ENCODE data around the gene ZNF367. TPM values are rescaled to one million over a fixed set of nuclear protein-coding genes. Genes with fewer than 3 reads are reported as not detected.
"Not testable (repeated sequence)": the region's sequence is repeated elsewhere in the genome, so short reads cannot be mapped to it uniquely, and the experiment has no call there.

The ZNF367 gene
- total RNA-seq, 4 donors from 2014 or later: 0.26 to 21.2 (median 1.7) TPM

DNA sequence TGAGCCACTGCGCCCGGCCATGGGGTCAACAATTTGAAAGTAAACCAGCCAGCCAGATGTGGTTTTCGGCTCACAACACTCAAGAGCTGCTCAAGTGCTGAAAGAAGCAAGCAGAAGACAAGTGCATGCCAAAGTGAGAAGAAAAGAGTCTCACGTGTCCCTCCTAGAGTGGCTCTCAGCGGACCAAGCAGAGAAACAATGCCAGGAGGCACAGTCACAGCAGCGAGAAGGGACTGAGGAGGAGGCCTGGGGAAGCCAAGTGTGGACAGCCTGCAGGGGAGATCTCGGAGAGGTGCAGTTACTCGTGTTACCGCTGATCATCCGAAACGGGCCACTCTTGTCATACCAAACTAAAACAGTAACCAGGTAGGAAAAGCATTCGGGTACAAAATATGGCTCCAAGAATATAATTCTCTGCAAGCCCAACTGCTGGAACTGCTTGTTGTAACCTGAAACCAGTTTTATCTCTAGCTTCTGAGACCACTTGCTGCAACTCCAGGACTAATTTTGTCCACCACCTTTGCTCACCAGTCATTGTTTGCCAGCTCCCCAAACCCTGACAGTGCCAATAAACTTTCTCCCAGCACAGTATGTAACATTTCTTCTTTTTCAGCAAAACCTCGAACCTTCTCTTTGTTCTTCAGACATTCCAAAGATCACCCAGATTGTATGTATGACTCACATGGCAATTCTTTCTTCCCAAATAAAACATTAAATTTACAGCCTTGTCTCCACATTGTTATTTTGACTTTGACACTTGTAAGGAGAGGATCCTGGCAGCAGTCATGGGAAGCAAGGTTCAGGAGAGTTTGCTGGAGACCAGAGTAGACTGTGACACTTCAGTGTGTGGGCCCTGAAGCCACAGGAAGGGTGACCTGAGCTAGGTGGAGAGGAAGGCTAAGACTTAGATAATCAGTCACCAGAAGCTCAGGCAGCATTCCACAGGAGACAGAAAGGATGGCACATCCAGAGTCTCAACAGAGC lies 41.0 kb downstream of the ZNF367 start:
- intact Hi-C loops (cut with DNase I; ENCODE audit: low total_unique reads): no loop called here
- H3K9me3 ChIP-seq: no peaks in the 10 kb centered on the region
- no peaks in the 10 kb centered on the region for H3K36me3 ChIP-seq
- H3K4me3 ChIP-seq: no peak overlapping the region
- no peak overlapping the region for H3K27ac ChIP-seq
- no peak for DNase-seq
- no peaks in the 10 kb centered on the region for H3K27me3 ChIP-seq
- TF ChIP-seq POLR2A (IDR thresholded peaks at IDR 0.05) (no peak), CTCF (IDR thresholded peaks at IDR 0.05) (no peak)
- H3K4me1 ChIP-seq: no peaks in the 10 kb centered on the region

DNA sequence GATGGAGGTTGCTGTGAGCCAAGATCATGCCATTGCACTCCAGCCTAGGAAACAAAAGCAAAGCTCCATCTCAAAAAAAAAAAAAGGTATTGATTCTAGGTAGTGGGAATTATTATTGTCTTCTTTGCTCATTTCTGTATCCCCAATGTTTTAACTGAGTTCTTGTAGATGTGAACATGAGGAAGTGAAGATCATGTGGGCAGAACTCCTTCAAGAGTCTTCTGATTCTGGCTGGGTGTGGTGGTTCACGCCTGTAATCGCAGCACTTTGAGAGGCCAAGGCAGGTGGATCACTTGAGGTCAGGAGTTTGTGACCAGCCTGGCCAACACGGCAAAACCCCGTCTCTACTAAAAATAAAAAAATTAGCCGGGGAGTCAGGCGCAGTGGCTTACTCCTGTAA lies 42.7 kb downstream of the ZNF367 start:
- H3K9me3 ChIP-seq; DNase-seq; H3K36me3 ChIP-seq; H3K27me3 ChIP-seq; H3K27ac ChIP-seq; H3K4me3 ChIP-seq; intact Hi-C loops (cut with DNase I; ENCODE audit: low total_unique reads); H3K4me1 ChIP-seq: not testable (repeated sequence)

GRCh38 chr9:96367943-96368342 lies 50.2 kb downstream of the ZNF367 start:
- TF ChIP-seq POLR2A (IDR thresholded peaks at IDR 0.05) (no peak), CTCF (IDR thresholded peaks at IDR 0.05) (no peak)
- intact Hi-C loops (cut with DNase I; ENCODE audit: low total_unique reads): no loop called here
- Histone ChIP-seq H3K36me3 (no peaks in the 10 kb centered on the region), H3K4me3 (no peak overlapping the region), H3K9me3 (no peaks in the 10 kb centered on the region), H3K27me3 (no peaks in the 10 kb centered on the region), H3K27ac (no peak overlapping the region), H3K4me1 (no peaks in the 10 kb centered on the region)
- DNase-seq: no peak

DNA sequence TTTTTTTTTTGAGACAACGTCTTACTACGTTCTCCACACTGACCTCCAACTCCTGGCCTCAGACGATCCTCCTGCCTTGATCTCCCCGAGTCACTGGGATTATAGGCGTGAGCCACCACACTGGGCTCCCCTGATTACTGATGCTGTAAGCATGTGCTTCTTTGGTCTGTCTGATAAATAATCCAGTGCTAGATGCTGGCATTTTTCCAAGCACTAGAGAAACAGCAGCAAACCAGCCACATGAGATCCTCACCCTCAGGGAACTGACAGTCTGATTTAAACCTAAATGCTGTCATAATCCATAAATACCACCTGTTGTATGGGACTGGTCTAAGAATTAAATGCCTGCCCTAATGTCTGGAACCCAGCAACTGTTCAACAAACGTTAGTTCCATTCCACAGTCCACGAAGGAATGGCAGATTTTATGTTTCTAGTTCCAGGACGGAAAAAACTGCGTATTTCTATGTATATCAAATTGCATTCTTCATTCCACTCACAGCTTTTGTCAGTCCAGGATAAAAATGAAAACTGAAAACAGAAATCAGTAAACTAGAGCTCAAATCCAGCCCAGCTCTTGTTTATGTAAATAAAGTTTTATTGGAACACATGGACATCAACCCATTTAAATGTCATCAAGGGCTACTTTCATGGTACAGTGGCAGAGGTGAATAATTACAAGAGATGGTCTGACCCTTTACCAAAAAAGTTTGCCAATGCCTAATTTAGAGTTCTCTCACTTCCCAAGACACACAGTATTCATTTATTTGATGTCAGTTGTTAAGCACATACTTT lies 54.8 kb downstream of the ZNF367 start:
- no peak for DNase-seq
- H3K27ac ChIP-seq: no peak overlapping the region
- H3K27me3 ChIP-seq: no peaks in the 10 kb centered on the region
- intact Hi-C loops (cut with DNase I; ENCODE audit: low total_unique reads): no loop called here
- H3K9me3 ChIP-seq: no peaks in the 10 kb centered on the region
- no peaks in the 10 kb centered on the region for H3K36me3 ChIP-seq
- H3K4me1 ChIP-seq: no peaks in the 10 kb centered on the region
- TF ChIP-seq POLR2A (IDR thresholded peaks at IDR 0.05) (no peak), CTCF (IDR thresholded peaks at IDR 0.05) (no peak)
- no peak overlapping the region for H3K4me3 ChIP-seq

DNA sequence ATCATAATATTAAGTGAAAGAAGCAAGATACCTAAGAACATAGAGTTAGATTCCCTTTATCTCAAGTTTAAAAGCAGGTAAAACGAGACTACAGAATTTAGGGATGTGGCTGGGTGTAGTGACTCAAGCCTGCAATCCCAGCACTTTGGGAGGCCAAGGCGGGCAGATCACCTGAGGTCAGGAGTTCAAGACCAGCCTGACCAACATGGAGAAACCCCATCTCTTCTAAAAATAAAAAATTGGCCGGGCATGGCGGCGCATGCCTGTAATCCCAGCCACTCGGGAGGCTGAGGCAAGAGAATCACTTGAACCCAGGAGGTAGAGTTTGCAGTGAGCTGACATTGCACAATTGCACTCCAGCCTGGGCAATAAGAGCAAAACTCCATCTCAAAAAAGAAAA lies 56.1 kb downstream of the ZNF367 start:
- H3K36me3 ChIP-seq; DNase-seq; H3K4me1 ChIP-seq; H3K9me3 ChIP-seq; intact Hi-C loops (cut with DNase I; ENCODE audit: low total_unique reads); H3K4me3 ChIP-seq; H3K27ac ChIP-seq; H3K27me3 ChIP-seq: not testable (repeated sequence)

DNA sequence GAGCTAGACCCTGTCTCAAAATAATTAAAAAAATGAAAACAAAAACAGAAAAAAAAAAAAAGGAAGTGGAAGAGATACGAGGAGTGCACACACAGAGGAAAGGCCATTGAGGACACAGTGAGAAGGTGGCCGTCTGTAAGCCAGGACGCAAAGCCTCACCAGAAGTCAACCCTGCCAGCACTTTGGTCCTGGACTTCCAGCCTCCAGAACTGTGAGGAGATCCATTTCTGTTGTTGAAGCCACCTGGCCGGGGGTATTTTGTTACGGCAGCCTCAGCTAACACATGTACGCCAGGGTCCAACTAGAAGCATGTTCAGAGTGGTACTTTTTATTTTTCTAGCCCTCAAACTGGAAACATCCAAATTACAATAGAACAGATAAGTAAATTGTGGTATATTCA lies 56.5 kb downstream of the ZNF367 start:
- TF ChIP-seq POLR2A (IDR thresholded peaks at IDR 0.05): no peak
- TF ChIP-seq CTCF (IDR thresholded peaks at IDR 0.05): no peak
- intact Hi-C loops (cut with DNase I; ENCODE audit: low total_unique reads): no loop called here
- no peaks in the 10 kb centered on the region for H3K4me1 ChIP-seq
- H3K36me3 ChIP-seq: no peaks in the 10 kb centered on the region
- no peak overlapping the region for H3K27ac ChIP-seq
- H3K27me3 ChIP-seq: no peaks in the 10 kb centered on the region
- DNase-seq: no peak
- no peak overlapping the region for H3K4me3 ChIP-seq
- no peaks in the 10 kb centered on the region for H3K9me3 ChIP-seq

Measured in uterus (tissue), 4 donors.